ENCODE results near the gene WSB1. TPM values are rescaled to one million over a fixed set of nuclear protein-coding genes. Genes with fewer than 3 reads are reported as not detected.

The WSB1 gene
- total and polyA plus RNA-seq, 9 of the 15 experiments (the other 6 are each of a cell fraction or from before 2014, with no cell fraction given), result 22.8 to 229 (median 81.1) TPM

GRCh38 chr17:27346228-27346899 is 52.5 kb downstream of the WSB1 start (continued):
- TF ChIP-seq NR4A1 (CRISPR knock-in tag; IDR thresholded peaks at IDR 0.05) (no peak), NR4A1 (tag; IDR thresholded peaks at IDR 0.05) (peak; percentile 67; the same call in 1 of the 2 replicates), KDM1A (IDR thresholded peaks at IDR 0.05) (peak; percentile 71 to 79), TRIM24 (IDR thresholded peaks at IDR 0.05) (peak in 1 of 2 experiments; percentile 19; a peak in 1 of 4 replicates), E2F3 (CRISPR knock-in tag; IDR thresholded peaks at IDR 0.05) (0 out of 2 replicates have a peak, but pooled peaks have one; percentile 24)

- no TSS peak for BruUV-seq (replicated peaks)
- ATAC-seq (no peak), DNase-seq (ENCODE audit: extremely low read depth in 1 of 4, low spot score in 3 of 4) (no peak), FAIRE-seq (no peak)
- H4K20me1 ChIP-seq (replicated peaks; ENCODE audit: control insufficient read depth, insufficient read depth, low read length), result no peaks in the 10 kb centered on the region
- intact Hi-C loops (cut with micrococcal nuclease), result no loop called here
- in situ Hi-C loops (cut with MboI), result no loop called here
- H3K27ac ChIP-seq (ENCODE audit: extremely low read depth, low read depth, low read length), result no peak overlapping the region
- H3K79me2 ChIP-seq (ENCODE audit: control insufficient read depth, insufficient read depth, low read length), result peaks cover 34% of the 10 kb centered on the region
- no peak overlapping the region for H3K4me2 ChIP-seq (ENCODE audit: insufficient read depth, low read length)
- H3K9ac ChIP-seq (ENCODE audit: insufficient read depth in 1 of 2, low read depth in 2 of 2, low read length in 2 of 2), result no peak overlapping the region
- peaks cover 23% of the 10 kb centered on the region for H3K36me3 ChIP-seq (ENCODE audit: control insufficient read depth, insufficient read depth, low read length)
- no peaks in the 10 kb centered on the region for H3K27me3 ChIP-seq (ENCODE audit: control insufficient read depth in 2 of 2, insufficient read depth in 2 of 2, low read length in 2 of 2)
- WGBS (ENCODE audit: insufficient coverage, low coverage, missing lambda C conversion rate), result 100% methylated on average over 2 of the region's 2 CpGs
- H3K9me3 ChIP-seq (replicated peaks; ENCODE audit: control insufficient read depth, insufficient read depth, low read depth, low read length), result 0 out of 2 replicates have a peak, but pooled peaks cover 9% of the 10 kb centered on the region
- peaks cover 15 to 40% of the 10 kb centered on the region in 2 experiments for H3K4me1 ChIP-seq (replicated peaks in 1 of 2; ENCODE audit: control insufficient read depth in 2 of 2, insufficient read depth in 2 of 2, low read length in 2 of 2)
- ChIA-PET POLR2A (no interaction called here), CTCF (ENCODE audit: low intra/inter-chr PET ratio) (no interaction called here)
- no peak overlapping the region for H2AFZ ChIP-seq (ENCODE audit: low read depth, low read length)
- no peak overlapping the region for H3K4me3 ChIP-seq
- H3K9me1 ChIP-seq (ENCODE audit: control insufficient read depth, insufficient read depth, low read length), result no peaks in the 10 kb centered on the region
- no peak for TF ChIP-seq RBM39 (optimal IDR thresholded peaks at IDR 0.05; ENCODE audit: low read depth, low read length)
- TF ChIP-seq OTX1 (CRISPR knock-in tag; IDR thresholded peaks at IDR 0.05), result no peak
- TF ChIP-seq, protein P1, sequence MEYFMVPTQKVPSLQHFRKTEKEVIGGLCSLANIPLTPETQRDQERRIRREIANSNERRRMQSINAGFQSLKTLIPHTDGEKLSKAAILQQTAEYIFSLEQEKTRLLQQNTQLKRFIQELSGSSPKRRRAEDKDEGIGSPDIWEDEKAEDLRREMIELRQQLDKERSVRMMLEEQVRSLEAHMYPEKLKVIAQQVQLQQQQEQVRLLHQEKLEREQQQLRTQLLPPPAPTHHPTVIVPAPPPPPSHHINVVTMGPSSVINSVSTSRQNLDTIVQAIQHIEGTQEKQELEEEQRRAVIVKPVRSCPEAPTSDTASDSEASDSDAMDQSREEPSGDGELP (CRISPR knock-in tag; IDR thresholded peaks at IDR 0.05; ENCODE audit: borderline replicate concordance), result no peak
- TF ChIP-seq ELF2 (CRISPR knock-in tag; IDR thresholded peaks at IDR 0.05), result no peak
Measured at GRCh38 chr17:27348196-27348595, 54.3 kb downstream of the WSB1 start.
